Activated CD4-positive, alpha-beta T cell treated with anti-CD3 and anti-CD28 coated beads, Interleukin-2, Interleukin-4, amounts not matched to agents 100 ng/mL and 50 ng/mL, durations not matched to agents 16 hours and 8 hours (primary cell): Measurements from ENCODE around the gene CNOT3.
"Not testable (repeated sequence)": the region's sequence is repeated elsewhere in the genome, so short reads cannot be mapped to it uniquely, and the experiment has no call there.

Experiments used
- DNase-seq: peaks from one replicate; pipeline ENCODE4 v3.0.0-alpha.2; 2020; ENCODE audit warnings: low spot score

CNOT3 gene

GRCh38 chr19:54191011-54191810 lies 53.6 kb downstream of the CNOT3 start, which contains the start of gene TSEN34:
TSS of gene TSEN34 (plus strand) at chr19:54191308. CDS start at chr19:54191365, 57 bp downstream.
- peak; percentile 87 for DNase-seq

GRCh38 chr19:54191811-54192453 lies 54.4 kb downstream of the CNOT3 start:
- no peak for DNase-seq

GRCh38 chr19:54193011-54193410 lies 55.4 kb downstream of the CNOT3 start:
- DNase-seq = no peak

- not testable (repeated sequence) for DNase-seq
Observed at GRCh38 chr19:54194463-54194862, 56.9 kb downstream of the CNOT3 start.

- no peak for DNase-seq
Observed at GRCh38 chr19:54196536-54196935, 59.0 kb downstream of the CNOT3 start.

GRCh38 chr19:54197121-54197520 lies 59.6 kb downstream of the CNOT3 start:
- DNase-seq = no peak

- no peak for DNase-seq
Observed at GRCh38 chr19:54199401-54199800, 61.8 kb downstream of the CNOT3 start.

- no peak for DNase-seq
Observed at GRCh38 chr19:54201172-54201701, 63.7 kb downstream of the CNOT3 start.

GRCh38 chr19:54201980-54202379 lies 64.4 kb downstream of the CNOT3 start:
- no peak for DNase-seq

GRCh38 chr19:54203151-54203611 lies 65.6 kb downstream of the CNOT3 start:
- DNase-seq = no peak

- no peak for DNase-seq
Observed at GRCh38 chr19:54204767-54205468, 67.4 kb downstream of the CNOT3 start.
